ENCODE measurements around the gene CXCR6. TPM values are rescaled to one million over a fixed set of nuclear protein-coding genes. Genes with fewer than 3 reads are reported as not detected.

CXCR6 gene
- total RNA-seq, 1 donor from 2014 or later = not detected

GRCh38 chr3:45992821-45993221 lies 49.6 kb downstream of the CXCR6 start:
- Histone ChIP-seq H3K36me3 (ENCODE audit: insufficient read depth, low read length) (no peaks in the 10 kb centered on the region), H3K4me1 (ENCODE audit: insufficient read depth, low read length) (peaks cover 37% of the 10 kb centered on the region), H3K4me3 (ENCODE audit: insufficient read depth, low read depth, low read length) (no peak overlapping the region), H3K27me3 (ENCODE audit: insufficient read depth, low read length) (no peaks in the 10 kb centered on the region), H3K4me2 (ENCODE audit: low read length) (peak overlapping the region; percentile 45), H3K9me3 (ENCODE audit: insufficient read depth, low read depth, low read length) (no peaks in the 10 kb centered on the region), H3K9ac (ENCODE audit: low read length) (no peak overlapping the region), H3K79me2 (ENCODE audit: insufficient read depth, low read length) (peaks cover 28% of the 10 kb centered on the region), H4K20me1 (ENCODE audit: insufficient read depth, low read length) (peaks cover 3% of the 10 kb centered on the region), H2AFZ (ENCODE audit: low read depth, low read length) (no peak overlapping the region), H3K27ac (ENCODE audit: low read depth, low read length) (peak overlapping the region; percentile 40)
- Mint-ChIP-seq H3K27ac (ENCODE audit: unreplicated experiment) (peak overlapping the region; percentile 64), H3K36me3 (ENCODE audit: low read depth, unreplicated experiment) (no peaks in the 10 kb centered on the region), H3K4me3 (ENCODE audit: unreplicated experiment) (peak overlapping the region; percentile 18), H3K9me3 (ENCODE audit: unreplicated experiment) (no peaks in the 10 kb centered on the region), H3K4me1 (ENCODE audit: low read depth, unreplicated experiment) (peaks cover 27% of the 10 kb centered on the region), H3K27me3 (ENCODE audit: low read depth, unreplicated experiment) (no peaks in the 10 kb centered on the region)
- TF ChIP-seq CTCF (IDR thresholded peaks at IDR 0.05; ENCODE audit: insufficient read depth, low read depth, low read length) (no peak), EZH2 (IDR thresholded peaks at IDR 0.05; ENCODE audit: insufficient read depth, low read length) (no peak)
- FAIRE-seq (peak; percentile 92), DNase-seq (ENCODE audit: low read depth) (peak; percentile 93)

- Histone ChIP-seq H3K27ac (ENCODE audit: low read depth, low read length) (peak overlapping the region; percentile 40), H3K79me2 (ENCODE audit: insufficient read depth, low read length) (peaks cover 21% of the 10 kb centered on the region), H3K27me3 (ENCODE audit: insufficient read depth, low read length) (peaks cover under 1% of the 10 kb centered on the region), H3K4me3 (ENCODE audit: insufficient read depth, low read depth, low read length) (no peak overlapping the region), H3K9me3 (ENCODE audit: insufficient read depth, low read depth, low read length) (no peaks in the 10 kb centered on the region), H3K9ac (ENCODE audit: low read length) (no peak overlapping the region), H3K4me2 (ENCODE audit: low read length) (peak overlapping the region; percentile 45), H3K4me1 (ENCODE audit: insufficient read depth, low read length) (peaks cover 30% of the 10 kb centered on the region), H3K36me3 (ENCODE audit: insufficient read depth, low read length) (no peaks in the 10 kb centered on the region), H4K20me1 (ENCODE audit: insufficient read depth, low read length) (peaks cover 3% of the 10 kb centered on the region), H2AFZ (ENCODE audit: low read depth, low read length) (no peak overlapping the region)
- H3K27me3 Mint-ChIP-seq (ENCODE audit: low read depth, unreplicated experiment) = no peaks in the 10 kb centered on the region
- DNase-seq (ENCODE audit: low read depth) = no peak
- no peak for FAIRE-seq
- H3K36me3 Mint-ChIP-seq (ENCODE audit: low read depth, unreplicated experiment) = no peaks in the 10 kb centered on the region
- peaks cover 20% of the 10 kb centered on the region for H3K4me1 Mint-ChIP-seq (ENCODE audit: low read depth, unreplicated experiment)
- peak overlapping the region; percentile 64 for H3K27ac Mint-ChIP-seq (ENCODE audit: unreplicated experiment)
- peak overlapping the region; percentile 18 for H3K4me3 Mint-ChIP-seq (ENCODE audit: unreplicated experiment)
- TF ChIP-seq CTCF (IDR thresholded peaks at IDR 0.05; ENCODE audit: insufficient read depth, low read depth, low read length) (no peak), EZH2 (IDR thresholded peaks at IDR 0.05; ENCODE audit: insufficient read depth, low read length) (no peak)
- no peaks in the 10 kb centered on the region for H3K9me3 Mint-ChIP-seq (ENCODE audit: unreplicated experiment)
These were observed 50.3 kb downstream of the CXCR6 start for GRCh38 chr3:45993421-45994027.
